Endometrial microvascular endothelial cells (primary cell): Measurements from ENCODE around the gene ABCF1. TPM values are rescaled to one million over a fixed set of nuclear protein-coding genes. Genes with fewer than 3 reads are reported as not detected.

Experiments
- in situ Hi-C: cut with HindIII; loops from 2 replicates; pipeline ENCODE4 v1.10.0; 2017; ENCODE audit warnings: low sequenced_read_pairs, low pct_unique_long_range_greater_than_20kb; ENCODE audit errors: inconsistent ontology term
- total RNA-seq: library from RNA; depleted of rRNA; stranded (reverse); fragments of >200 nt; gene quantifications from one replicate; pipeline ENCODE4 v1.2.3, GENCODE V29; 2015; ENCODE audit errors: inconsistent ontology term

Gene ABCF1
- total RNA-seq, 1 donor from 2014 or later, result 35.9 TPM

DNA sequence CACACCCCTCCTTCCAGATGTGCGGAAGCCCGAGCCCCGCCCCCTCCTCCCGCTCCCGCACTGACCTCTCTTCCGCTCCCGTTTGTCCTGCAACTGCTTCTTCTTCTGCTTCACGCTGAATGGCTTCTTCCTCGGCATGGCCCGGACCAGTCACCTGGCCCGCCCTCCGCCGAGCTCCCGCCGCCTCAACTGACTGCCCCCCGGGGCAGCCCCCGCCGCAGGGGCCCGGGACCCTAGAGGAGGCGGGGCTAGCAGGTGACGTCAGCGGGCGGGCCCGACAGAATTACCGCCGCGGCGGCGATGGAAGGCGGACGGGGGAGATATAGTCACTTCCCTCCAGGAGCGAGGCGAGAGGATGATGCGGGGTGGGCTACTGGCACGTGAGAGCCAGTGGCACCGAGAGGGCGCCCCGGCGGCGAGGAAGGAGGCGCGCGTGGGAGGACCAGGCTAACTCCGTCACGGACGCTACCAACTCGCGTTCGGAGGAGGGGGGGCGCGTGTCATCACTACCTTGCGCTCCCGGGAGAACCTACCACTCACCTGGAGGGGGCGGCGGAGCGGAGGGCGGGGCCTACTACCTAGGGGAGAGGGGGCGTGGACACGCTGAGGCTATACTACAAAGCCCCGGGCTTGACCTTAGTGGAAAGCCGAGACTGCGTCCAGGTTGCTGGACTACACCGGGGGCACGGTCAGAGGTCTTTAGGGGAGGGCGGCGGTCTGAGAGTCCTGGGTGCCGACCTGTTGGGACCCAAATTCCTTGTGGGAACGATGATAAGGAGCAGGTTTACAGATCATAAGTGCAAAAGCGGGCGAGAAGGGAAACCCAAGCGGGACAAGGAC lies 15.0 kb upstream of the ABCF1 start, which contains the start of gene GNL1:
Gene GNL1 (minus strand): TSS at position 424 of the 840 bp plus-strand sequence. CDS start 286 bp downstream, at position 138.
- in situ Hi-C loops, result no loop called here

DNA sequence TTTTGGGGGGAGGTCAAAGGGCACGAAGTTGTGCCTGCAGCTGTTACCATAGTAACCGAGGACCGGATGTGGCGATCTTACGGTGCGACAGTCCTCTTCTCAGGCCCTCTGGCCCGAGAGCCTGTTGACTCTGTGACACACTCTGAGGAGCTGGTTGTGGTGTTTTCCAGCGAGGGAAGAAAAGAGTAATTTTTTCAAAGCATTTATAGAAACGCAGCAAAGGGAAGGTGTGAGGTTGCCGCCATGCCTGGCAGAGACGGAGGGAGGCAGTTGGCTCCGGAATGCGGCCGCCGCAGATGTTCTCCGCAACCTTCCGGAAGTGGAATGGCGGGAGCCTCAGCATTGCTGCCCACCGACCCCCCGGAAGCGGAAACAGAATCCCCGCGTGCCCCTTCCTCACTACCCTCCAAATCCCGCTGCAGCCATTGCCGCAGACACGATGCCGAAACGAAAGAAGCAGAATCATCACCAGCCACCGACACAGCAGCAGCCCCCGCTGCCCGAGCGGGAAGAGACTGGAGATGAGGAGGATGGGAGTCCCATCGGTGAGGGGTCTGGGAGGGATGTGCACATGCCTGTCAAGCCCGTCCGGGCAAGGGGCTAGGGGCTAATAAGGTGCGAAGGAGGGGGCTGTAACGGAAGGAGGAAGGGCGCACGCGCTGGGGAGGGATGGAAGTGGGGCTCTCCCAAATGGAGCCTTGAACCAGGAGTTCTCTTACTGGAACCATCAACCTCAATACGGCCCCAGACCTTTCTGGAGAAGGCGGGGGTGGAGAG lies 14.1 kb upstream of the ABCF1 start, which contains the start of gene PRR3:
Gene PRR3 (plus strand): TSS at position 390 of the 777 bp plus-strand sequence. CDS start 50 bp downstream, at position 440.
- in situ Hi-C loops, result no loop called here

DNA sequence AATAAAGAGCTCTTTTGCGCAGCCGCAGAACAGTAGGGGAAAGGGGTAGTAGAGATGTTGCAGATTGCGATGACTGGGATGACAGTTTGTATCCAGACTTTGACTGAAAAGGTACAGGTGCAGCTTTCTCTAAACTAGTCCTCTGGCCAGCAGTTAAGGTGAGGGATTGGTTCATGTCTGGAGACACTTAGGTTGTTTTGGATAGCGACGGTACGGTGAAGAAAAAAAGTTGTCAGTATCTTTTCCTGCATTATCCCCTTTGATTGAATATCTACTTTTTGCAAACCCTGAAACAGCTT lies 13.6 kb upstream of the ABCF1 start:
- in situ Hi-C loops, result no loop called here

DNA sequence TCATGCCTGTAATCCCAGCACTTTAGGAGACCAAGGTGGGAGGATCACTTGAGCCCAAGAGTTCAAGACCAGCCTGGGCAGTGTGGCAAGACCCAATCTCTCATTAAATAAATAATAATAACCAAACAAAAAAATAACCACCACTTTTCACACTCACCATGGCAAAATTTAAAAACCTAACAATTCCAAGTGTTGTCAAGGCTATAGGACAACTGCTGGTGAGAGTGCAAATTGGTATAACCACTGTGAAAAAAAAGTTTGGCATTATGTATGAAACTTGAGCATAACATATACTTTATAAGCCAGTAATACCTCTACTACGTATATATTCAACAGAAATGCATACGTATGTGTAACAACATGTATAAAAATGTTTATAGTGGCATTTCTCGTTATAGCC lies 10.3 kb upstream of the ABCF1 start:
- in situ Hi-C loops, result no loop called here

DNA sequence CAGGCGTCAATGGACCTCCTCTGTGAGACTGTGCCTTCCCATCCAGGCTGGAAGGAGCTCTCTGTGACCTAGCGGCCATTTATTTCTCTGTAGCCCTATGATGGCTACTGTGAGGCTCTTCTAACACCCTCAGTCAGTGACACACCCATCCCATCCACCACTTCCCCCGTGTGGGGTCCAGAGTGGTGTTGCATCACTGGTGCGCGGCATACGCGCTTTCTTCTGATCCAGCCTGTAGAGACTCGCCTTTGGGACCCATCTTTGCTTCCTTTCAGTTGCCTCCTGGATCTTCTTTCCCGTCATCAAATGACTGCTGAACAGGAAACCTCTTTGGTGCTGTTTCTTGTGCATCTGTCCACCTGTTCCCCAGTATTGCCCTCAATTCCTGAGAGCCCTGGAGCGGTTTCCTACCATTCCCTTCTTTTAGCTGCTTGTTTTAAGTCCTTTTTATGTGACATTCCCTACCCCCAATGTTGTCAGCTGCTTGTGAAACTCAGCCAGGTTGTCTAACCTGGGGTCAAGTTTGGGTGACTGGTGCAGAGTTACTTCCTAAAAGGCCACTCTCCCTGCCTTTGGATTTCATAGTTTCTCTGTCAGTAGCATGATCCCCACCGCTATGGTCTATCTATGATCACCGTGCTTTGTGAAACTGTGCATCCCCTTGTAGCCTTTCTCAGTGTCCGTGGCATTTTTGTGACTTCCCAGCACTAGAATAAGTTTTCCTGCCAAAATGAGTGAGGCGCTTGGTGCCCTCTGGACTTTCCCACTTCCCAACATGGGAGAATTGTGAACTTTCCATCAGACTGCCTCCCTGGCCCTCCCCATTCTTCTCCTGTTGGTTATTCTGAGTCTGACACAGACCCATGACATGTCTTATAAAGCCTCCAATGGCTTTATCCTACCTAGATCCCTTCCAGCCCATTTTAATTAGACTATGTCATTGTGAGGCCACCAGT lies 8.5 kb upstream of the ABCF1 start:
- in situ Hi-C loops, result no loop called here

DNA sequence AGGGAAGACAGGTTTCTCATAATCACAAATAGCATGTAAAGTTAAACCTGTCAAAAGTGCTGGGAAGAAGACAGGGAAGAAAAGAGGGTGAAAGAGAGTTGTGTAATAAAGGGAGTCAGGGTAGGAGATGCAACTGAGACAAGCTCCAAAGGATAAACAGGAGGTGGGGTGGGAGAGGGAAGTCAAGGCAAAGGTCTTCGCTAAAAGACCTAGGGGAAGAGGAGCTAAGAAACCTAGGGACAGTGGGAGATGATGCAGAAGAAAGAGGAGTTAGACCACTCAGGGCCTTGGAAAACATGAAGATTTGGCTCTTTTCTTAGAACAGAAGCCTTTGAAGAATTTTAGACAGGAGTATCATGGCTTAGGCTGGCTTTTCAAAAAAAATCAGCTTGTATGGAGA lies 7.1 kb upstream of the ABCF1 start:
- in situ Hi-C loops, result no loop called here

DNA sequence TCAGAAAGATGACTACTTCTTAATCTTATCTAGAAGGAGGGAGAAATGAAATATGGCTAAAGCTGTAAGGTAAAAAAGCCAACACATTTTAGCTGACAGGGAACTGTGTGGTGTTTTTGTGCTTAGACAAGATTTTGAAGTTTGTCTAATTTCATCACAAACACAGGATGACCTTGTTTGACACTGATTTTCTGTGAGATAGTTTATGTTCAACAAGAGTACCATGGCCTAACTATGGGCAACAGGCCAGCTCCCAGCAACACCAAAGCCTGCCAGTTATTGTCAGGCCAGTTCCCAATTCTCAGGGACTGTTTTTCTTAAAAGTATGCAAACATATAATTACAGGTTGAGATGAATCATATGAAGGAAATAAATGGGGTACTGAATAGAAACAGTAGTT lies 5.5 kb upstream of the ABCF1 start:
- in situ Hi-C loops, result no loop called here

DNA sequence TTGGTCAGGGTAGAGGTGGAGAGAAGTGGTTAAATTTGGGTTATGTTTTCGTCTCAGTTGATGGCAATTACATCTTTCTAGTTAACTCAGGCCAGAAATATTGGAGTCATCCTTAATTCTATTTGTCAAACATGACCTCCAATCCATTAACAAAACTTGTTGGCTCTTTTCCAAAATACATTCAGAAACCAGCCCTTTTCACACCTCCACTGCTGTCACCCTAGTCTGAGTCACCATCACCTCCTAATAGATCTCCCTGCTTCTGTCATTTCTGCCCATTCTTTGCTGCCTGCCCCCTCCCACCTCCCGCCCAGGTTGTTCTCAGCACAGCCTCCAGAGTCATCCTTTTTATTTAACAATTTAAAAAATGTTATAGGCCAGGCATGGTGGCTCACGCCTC lies 3.0 kb upstream of the ABCF1 start:
- in situ Hi-C loops, result no loop called here

DNA sequence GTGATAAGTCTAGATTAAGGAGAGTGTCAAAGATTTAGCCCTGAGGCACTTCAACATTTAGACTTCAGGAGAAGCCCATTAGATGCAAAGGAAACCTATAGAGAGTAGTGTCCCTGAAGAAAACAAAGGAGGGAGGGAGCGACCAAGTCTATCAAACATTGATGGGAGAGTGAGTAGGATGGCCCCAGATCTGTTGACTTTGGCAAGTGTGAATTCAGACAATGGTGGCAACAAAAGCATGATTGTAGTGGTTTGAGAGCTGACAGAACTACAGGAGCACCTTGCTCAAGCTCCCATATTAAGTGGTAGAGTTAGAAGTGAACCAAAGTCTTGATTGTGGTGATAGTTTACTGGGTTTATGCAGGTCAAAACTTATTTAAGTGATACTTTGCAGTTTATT lies 979 bp upstream of the ABCF1 start:
- in situ Hi-C loops, result no loop called here

DNA sequence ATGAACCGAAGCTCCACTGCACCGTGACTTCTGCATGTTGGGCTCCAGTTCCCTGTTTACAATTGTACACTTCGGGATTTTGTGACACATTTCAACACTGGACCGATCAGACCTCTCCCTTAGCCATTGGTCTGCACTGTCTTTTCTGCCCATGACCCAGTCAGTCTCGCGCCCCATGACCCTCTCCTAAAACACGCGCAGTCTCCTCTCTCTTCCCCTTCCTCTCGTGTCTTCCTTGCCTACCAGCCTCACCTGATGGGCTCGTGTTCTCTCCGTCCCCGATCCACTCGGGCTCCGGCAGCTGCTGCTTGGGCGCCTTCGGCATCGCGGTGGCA lies 535 bp upstream of the ABCF1 start:
- in situ Hi-C loops, result no loop called here

DNA sequence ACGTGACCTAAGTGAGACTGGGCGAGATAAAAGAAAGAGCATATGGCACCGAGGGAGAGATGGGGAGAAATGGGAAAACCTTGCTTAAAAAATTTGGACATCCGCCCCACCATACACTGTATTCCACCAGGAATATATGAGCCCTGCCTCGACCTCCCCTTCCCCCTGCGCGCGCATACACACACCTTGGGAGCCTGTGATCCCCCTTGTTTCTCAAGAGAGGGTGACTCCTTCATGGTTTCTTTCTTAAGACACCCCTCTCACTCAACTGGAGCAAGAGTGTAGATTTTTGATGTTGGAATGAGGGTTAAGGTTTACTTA lies 480 bp downstream of the ABCF1 start:
- in situ Hi-C loops, result no loop called here

DNA sequence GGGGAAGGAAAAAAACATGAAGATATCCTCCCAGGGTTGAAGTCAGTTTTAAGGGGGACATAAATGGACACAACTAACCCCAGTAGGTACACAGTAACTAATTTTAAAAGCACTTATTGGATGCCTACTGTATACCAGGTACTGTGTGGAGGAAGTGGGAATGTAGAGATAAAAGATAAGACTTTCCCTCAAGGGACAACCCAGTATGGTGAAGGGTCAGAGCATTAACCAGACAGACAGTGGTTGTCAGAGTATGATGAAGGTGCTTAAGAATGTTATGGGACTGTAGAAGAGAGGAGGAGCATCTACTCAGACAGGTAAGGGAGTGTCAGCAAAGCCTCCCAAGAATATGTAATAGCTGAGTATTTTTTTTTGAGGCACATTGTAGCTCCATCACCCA lies 906 bp downstream of the ABCF1 start:
- in situ Hi-C loops, result no loop called here

DNA sequence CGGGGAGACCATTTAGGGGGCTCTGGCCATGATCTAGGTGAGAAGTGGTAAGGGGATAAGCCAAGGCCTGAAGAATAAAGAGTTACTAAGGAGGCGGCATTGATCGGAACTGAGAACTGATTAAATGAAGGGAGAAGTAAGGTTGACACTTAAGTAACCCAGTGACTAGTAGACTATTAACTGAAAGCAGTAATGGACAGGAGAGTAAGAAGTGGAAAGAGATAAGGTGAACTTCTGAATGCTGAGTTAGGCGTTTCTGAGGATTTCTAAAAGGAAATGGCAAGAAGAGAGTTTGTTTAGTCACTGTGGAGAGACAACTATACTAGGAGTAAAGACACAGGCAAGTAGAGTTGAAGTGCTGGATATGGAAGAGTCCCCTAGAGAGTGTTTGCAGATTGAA lies 1.9 kb downstream of the ABCF1 start:
- in situ Hi-C loops, result no loop called here

DNA sequence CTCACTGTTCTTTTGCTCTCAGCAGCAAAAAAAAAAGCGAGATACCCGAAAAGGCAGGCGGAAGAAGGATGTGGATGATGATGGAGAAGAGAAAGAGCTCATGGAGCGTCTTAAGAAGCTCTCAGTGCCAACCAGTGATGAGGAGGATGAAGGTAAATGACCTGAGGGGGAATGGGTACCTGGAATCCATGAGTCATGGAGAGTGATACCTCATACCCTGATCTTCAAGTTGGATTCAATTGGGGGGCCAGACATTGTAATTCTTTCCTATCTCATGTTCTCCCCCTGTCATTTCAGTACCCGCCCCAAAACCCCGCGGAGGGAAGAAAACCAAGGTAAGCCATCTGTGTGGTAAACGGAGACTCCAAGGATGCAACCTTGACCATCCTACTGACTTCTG lies 6.8 kb downstream of the ABCF1 start:
- in situ Hi-C loops, result no loop called here

DNA sequence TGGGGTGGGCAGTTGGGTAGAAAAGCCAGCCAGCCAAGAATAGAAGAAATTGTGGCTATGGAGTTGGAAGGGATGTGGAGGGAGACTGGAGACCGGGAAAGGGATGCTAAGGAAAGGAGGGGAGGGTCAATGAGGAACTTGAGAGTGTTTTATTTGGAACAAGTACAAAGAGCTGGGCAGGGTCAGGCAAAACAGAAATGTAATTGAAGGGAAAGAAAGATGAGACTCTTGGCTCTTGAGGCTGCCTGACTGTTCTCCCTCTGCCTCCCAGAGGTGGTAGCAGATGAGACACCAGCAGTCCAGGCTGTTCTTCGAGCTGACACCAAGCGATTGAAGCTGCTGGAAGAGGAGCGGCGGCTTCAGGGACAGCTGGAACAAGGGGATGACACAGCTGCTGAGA lies 12.7 kb downstream of the ABCF1 start:
- in situ Hi-C loops, result no loop called here

DNA sequence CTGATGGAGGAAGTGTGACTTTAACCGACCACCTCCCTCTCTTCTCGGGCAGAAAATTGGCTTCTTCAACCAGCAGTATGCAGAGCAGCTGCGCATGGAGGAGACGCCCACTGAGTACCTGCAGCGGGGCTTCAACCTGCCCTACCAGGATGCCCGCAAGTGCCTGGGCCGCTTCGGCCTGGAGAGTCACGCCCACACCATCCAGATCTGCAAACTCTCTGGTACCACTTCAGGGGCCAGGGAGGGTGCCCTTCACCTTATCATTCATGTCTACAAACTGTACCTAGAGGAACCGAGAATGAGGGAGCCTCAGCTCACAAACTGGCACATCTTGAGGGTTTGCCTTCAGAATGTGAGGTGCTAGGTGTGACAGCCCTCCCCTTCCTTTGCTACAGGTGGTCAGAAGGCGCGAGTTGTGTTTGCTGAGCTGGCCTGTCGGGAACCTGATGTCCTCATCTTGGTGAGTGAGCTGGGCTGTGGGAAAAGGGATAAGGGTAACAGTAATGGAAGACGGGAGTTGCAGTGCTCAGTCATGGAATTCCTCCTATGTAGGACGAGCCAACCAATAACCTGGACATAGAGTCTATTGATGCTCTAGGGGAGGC lies 18.6 kb downstream of the ABCF1 start:
- in situ Hi-C loops, result loop anchor here (10.0 kb wide), 1 partner anchor 155 kb away; the partner anchor contains the start of genes FLOT1 and IER3

DNA sequence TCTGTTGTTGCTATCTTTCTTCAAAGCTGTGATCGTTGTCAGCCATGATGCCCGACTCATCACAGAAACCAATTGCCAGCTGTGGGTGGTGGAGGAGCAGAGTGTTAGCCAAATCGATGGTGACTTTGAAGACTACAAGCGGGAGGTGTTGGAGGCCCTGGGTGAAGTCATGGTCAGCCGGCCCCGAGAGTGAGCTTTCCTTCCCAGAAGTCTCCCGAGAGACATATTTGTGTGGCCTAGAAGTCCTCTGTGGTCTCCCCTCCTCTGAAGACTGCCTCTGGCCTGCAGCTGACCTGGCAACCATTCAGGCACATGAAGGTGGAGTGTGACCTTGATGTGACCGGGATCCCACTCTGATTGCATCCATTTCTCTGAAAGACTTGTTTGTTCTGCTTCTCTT lies 19.3 kb downstream of the ABCF1 start:
- in situ Hi-C loops, result loop anchor here (10.0 kb wide), 1 partner anchor 154 kb away; the partner anchor contains the start of genes FLOT1 and IER3

DNA sequence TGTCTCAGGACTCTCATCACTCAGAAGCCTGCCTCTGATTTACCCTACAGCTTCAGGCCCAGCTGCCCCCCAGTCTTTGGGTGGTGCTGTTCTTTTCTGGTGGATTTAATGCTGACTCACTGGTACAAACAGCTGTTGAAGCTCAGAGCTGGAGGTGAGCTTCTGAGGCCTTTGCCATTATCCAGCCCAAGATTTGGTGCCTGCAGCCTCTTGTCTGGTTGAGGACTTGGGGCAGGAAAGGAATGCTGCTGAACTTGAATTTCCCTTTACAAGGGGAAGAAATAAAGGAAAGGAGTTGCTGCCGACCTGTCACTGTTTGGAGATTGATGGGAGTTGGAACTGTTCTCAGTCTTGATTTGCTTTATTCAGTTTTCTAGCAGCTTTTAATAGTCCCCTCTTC lies 19.8 kb downstream of the ABCF1 start:
- in situ Hi-C loops, result loop anchor here (10.0 kb wide), 1 partner anchor 154 kb away; the partner anchor contains the start of genes FLOT1 and IER3

DNA sequence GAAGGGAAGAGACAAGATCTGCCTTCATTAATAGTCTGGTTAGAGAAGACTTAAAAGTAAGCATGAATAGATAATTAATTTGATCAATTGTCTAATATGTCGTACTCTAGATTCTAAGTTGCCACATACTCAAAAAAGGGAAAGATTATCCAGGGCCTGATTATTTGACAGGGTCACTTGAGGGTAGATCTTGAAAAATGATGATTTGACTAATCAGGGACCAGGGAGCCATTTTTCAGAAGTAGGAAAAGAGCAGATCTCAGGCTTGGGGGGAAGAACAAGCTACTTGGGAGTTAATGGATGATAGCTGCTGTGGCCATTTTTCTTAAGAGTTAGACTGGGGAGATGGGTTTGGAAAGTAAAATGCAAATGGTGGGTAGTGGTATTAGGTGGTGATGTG lies 21.0 kb downstream of the ABCF1 start:
- in situ Hi-C loops, result loop anchor here (10.0 kb wide), 1 partner anchor 153 kb away; the partner anchor contains the start of genes FLOT1 and IER3
